Panc1 (cell line): ENCODE data around the gene SLC30A7. TPM values are rescaled to one million over a fixed set of nuclear protein-coding genes. Genes with fewer than 3 reads are reported as not detected.
"Not testable (repeated sequence)": the region's sequence is repeated elsewhere in the genome, so short reads cannot be mapped to it uniquely, and the experiment has no call there.

Experiments used
- ATAC-seq: fragments of 200-7000 bp; cut with Tn5 transposase; 2 replicates; pipeline ENCODE4 v1.9.1; 2020; ENCODE audit warnings: mild to moderate bottlenecking, moderate library complexity
- BruUV-seq: library from RNA; stranded (reverse); fragments of 400-500 nt; replicated peaks from 2 replicates; lab custom pipeline; 2021; lab: Mats Ljungman, UMichigan
- CTCF ChIA-PET: fragments of 300-600 bp; sonication (Branson Sonifier 250); formaldehyde crosslinking; loops from one replicate; lab custom pipeline; 2022; ENCODE audit warnings: antibody characterized with exemption; lab: Charles Lee
- POLR2A ChIA-PET: fragments of 300-600 bp; sonication (Branson Sonifier 250); formaldehyde crosslinking; loops from one replicate; lab custom pipeline; 2022; ENCODE audit warnings: antibody characterized with exemption; lab: Charles Lee
- DNase-seq: peaks from one replicate; pipeline ENCODE4 v3.0.0-alpha.2; 2010; ENCODE audit warnings: low read depth, low spot score
- H3K27ac ChIP-seq: 2 replicates; pipeline ENCODE4 v1.5.1; 2011; ENCODE audit warnings: mild to moderate bottlenecking, low read length, inconsistent platforms
- H3K27me3 ChIP-seq: fragments of 200-500 bp; sonication (Bioruptor generic); 2 replicates; pipeline ENCODE4 v1.6.0; 2014; ENCODE audit warnings: low read length, inconsistent platforms; ENCODE audit not compliant: control insufficient read depth, insufficient read depth
- H3K36me3 ChIP-seq: fragments of 200-500 bp; sonication (Bioruptor generic); 2 replicates; pipeline ENCODE4 v1.5.1; 2014; ENCODE audit warnings: inconsistent platforms, mild to moderate bottlenecking, low read length, moderate library complexity; ENCODE audit not compliant: control insufficient read depth, insufficient read depth
- H3K4me1 ChIP-seq: 2 replicates; pipeline ENCODE4 v1.5.1; 2011; ENCODE audit warnings: inconsistent platforms, mild to moderate bottlenecking, low read length, moderate library complexity; ENCODE audit not compliant: control insufficient read depth, insufficient read depth
- H3K4me3 ChIP-seq, 2 experiments: 2 replicates each; pipeline ENCODE4 v1.5.1; 2011 to 2012; ENCODE audit warnings: low read depth in 2 of 2, low read length in 2 of 2, mild to moderate bottlenecking in 2 of 2, inconsistent platforms in 1 of 2, moderate library complexity in 1 of 2
- H3K9me3 ChIP-seq: fragments of 200-500 bp; sonication (Bioruptor generic); 2 replicates; pipeline ENCODE4 v1.5.1; 2014; ENCODE audit warnings: low read depth, mild to moderate bottlenecking, inconsistent platforms, low read length, moderate library complexity; ENCODE audit not compliant: control insufficient read depth, insufficient read depth
- POLR2AphosphoS5 ChIP-seq: IDR thresholded peaks from 2 replicates; pipeline ENCODE4 v1.6.1; 2012; ENCODE audit warnings: mild to moderate bottlenecking, low read depth, low read length, moderate library complexity
- SIN3A ChIP-seq: IDR thresholded peaks from 2 replicates; pipeline ENCODE4 v1.6.1; 2012; ENCODE audit warnings: low read depth, mild to moderate bottlenecking, low read length, moderate library complexity, borderline replicate concordance; ENCODE audit not compliant: insufficient read depth
- TCF7L2 ChIP-seq: IDR thresholded peaks from 2 replicates; pipeline ENCODE4 v1.6.1; 2011; ENCODE audit warnings: mild to moderate bottlenecking, low read depth, low read length, inconsistent platforms
- in situ Hi-C: cut with HindIII; loops from 2 replicates; pipeline ENCODE4 v1.10.0; 2016; ENCODE audit warnings: low sequenced_read_pairs, low pct_unique_long_range_greater_than_20kb
- intact Hi-C: fragments of 100-400 bp; cut with micrococcal nuclease; formaldehyde crosslinking; loops from one replicate; pipeline ENCODE4 v1.10.0; 2022; ENCODE audit not compliant: unreplicated experiment
- total RNA-seq: library from RNA; stranded (reverse); gene quantifications from one replicate; pipeline ENCODE4 v1.2.1, GENCODE V29; 2021; ENCODE audit not compliant: unreplicated experiment
- TF ChIP-seq, protein P1 (sequence below): fragments of 450-650 bp; IDR thresholded peaks from 2 replicates; pipeline ENCODE4 v1.5.1; 2017; ENCODE audit warnings: mild to moderate bottlenecking
- TF ChIP-seq, protein P2 (sequence below), 2 experiments: IDR thresholded peaks; 2 replicates each; pipeline ENCODE4 v1.6.1; 2011 to 2012; ENCODE audit warnings: low read depth in 2 of 2, control low read depth in 1 of 2, low read length in 1 of 2, mild to moderate bottlenecking in 1 of 2, moderate library complexity in 1 of 2; ENCODE audit not compliant: insufficient read depth in 1 of 2

The SLC30A7 gene
- total RNA-seq, 1 experiment from 2014 or later: 18.5 TPM

DNA sequence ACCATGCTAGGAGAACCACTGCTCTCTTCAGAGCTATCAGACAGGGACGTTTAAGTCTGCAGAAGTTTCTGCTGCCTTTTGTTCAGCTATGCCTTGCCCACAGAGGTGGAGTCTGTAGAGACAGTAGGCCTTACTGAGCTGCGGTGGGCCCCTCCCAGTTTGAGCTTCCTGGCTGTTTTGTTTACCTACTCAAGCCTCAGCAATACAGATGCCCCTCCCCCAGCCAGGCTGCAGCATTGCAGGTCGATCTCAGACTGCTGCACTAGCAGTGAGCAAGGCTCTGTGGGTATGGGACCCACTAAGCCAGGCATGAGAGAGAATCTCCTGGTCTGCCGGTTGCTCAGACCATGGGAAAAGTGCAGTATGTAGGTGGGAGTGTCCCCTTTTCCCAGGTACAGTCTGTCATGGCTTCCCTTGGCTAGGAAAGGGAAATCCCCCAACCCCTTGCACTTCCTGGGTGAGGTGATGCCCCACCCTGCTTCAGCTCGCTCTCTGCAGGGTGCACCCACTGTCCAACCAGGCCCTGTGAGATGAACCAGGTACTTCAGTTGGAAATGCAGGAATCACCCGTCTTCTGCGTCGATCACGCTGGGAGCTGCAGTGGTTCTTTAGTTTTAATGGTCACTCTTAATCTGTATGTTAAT is 53.7 kb downstream of the SLC30A7 start:
- H3K36me3 ChIP-seq, BruUV-seq, intact Hi-C loops, ATAC-seq, H3K4me1 ChIP-seq, H3K4me3 ChIP-seq, POLR2A ChIA-PET, in situ Hi-C loops, CTCF ChIA-PET, H3K27ac ChIP-seq, H3K9me3 ChIP-seq, DNase-seq, H3K27me3 ChIP-seq: not testable (repeated sequence)

DNA sequence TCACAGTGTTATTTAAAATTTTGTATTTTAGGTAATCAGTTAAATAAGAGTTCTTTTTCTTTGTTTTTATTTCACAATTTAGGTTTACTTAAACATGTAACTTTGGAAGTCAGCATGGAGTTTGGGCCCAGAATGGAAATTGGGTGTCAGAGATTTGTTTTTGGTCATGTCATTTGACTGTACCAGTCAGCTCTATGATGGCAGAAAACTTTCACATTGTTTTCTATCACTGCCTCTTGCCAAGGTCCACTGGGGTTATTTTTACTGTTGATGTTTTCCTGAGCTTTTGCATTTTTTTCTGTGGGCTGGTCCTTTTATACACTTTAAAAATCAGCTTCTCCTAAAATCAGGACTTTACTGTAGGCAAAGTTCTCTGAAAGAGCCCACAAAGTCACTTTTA is 54.4 kb downstream of the SLC30A7 start:
- no peaks in the 10 kb centered on the region for H3K9me3 ChIP-seq
- DNase-seq: no peak
- no peak overlapping the region for H3K27ac ChIP-seq
- CTCF ChIA-PET: no interaction called here
- TF ChIP-seq SIN3A: no peak
- TF ChIP-seq, protein P1, sequence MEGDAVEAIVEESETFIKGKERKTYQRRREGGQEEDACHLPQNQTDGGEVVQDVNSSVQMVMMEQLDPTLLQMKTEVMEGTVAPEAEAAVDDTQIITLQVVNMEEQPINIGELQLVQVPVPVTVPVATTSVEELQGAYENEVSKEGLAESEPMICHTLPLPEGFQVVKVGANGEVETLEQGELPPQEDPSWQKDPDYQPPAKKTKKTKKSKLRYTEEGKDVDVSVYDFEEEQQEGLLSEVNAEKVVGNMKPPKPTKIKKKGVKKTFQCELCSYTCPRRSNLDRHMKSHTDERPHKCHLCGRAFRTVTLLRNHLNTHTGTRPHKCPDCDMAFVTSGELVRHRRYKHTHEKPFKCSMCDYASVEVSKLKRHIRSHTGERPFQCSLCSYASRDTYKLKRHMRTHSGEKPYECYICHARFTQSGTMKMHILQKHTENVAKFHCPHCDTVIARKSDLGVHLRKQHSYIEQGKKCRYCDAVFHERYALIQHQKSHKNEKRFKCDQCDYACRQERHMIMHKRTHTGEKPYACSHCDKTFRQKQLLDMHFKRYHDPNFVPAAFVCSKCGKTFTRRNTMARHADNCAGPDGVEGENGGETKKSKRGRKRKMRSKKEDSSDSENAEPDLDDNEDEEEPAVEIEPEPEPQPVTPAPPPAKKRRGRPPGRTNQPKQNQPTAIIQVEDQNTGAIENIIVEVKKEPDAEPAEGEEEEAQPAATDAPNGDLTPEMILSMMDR: no peak
- ATAC-seq: no peak
- H3K27me3 ChIP-seq: no peaks in the 10 kb centered on the region
- H3K36me3 ChIP-seq: no peaks in the 10 kb centered on the region
- H3K4me3 ChIP-seq: no peak overlapping the region
- POLR2A ChIA-PET: no interaction called here
- no TSS peak for BruUV-seq
- intact Hi-C loops: no loop called here
- H3K4me1 ChIP-seq: no peaks in the 10 kb centered on the region
- in situ Hi-C loops: no loop called here

DNA sequence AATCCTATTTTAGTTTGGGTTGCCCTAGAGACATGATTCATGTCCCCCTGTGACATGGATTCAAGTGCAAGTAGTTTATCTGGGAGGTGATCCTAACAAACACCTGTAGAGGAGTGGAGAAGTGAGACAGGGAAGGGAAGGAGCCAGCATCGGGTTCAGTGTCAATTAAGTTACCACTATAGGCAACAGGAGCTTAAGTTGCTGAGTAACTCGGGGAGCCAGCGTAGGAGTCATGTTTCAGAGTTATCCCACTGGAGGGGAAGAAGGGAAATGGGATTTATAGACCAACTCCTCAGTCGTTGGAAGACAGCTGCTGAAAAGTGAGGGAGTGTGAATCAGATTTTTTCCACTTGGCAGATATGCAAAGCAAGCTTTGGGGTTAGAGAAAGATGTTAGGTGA is 54.9 kb downstream of the SLC30A7 start:
- Histone ChIP-seq H3K27ac (no peak overlapping the region), H3K27me3 (no peaks in the 10 kb centered on the region), H3K4me3 (no peak overlapping the region), H3K9me3 (no peaks in the 10 kb centered on the region), H3K36me3 (no peaks in the 10 kb centered on the region), H3K4me1 (no peaks in the 10 kb centered on the region)
- intact Hi-C loops (no loop called here), in situ Hi-C loops (no loop called here)
- DNase-seq: no peak
- ChIA-PET POLR2A (no interaction called here), CTCF (no interaction called here)
- TF ChIP-seq, protein P1: no peak
- TF ChIP-seq, protein P2, sequence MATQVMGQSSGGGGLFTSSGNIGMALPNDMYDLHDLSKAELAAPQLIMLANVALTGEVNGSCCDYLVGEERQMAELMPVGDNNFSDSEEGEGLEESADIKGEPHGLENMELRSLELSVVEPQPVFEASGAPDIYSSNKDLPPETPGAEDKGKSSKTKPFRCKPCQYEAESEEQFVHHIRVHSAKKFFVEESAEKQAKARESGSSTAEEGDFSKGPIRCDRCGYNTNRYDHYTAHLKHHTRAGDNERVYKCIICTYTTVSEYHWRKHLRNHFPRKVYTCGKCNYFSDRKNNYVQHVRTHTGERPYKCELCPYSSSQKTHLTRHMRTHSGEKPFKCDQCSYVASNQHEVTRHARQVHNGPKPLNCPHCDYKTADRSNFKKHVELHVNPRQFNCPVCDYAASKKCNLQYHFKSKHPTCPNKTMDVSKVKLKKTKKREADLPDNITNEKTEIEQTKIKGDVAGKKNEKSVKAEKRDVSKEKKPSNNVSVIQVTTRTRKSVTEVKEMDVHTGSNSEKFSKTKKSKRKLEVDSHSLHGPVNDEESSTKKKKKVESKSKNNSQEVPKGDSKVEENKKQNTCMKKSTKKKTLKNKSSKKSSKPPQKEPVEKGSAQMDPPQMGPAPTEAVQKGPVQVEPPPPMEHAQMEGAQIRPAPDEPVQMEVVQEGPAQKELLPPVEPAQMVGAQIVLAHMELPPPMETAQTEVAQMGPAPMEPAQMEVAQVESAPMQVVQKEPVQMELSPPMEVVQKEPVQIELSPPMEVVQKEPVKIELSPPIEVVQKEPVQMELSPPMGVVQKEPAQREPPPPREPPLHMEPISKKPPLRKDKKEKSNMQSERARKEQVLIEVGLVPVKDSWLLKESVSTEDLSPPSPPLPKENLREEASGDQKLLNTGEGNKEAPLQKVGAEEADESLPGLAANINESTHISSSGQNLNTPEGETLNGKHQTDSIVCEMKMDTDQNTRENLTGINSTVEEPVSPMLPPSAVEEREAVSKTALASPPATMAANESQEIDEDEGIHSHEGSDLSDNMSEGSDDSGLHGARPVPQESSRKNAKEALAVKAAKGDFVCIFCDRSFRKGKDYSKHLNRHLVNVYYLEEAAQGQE (IDR thresholded peaks at IDR 0.05; ENCODE audit: insufficient read depth in 1 of 2, low read depth in 2 of 2, low read length in 1 of 2): no peak
- TF ChIP-seq SIN3A (no peak), TCF7L2 (no peak), POLR2AphosphoS5 (no peak)
- no TSS peak for BruUV-seq
- ATAC-seq: no peak
